CD14-positive monocyte (primary cell): ENCODE measurements around the gene SALL1. TPM values are rescaled to one million over a fixed set of nuclear protein-coding genes. Genes with fewer than 3 reads are reported as not detected.

ENCODE experiments used
- DNase-seq, 3 donors: peaks; one replicate each; pipeline ENCODE4 v3.0.0-alpha.2; 2011 to 2022
- H2AFZ ChIP-seq: 2 replicates; pipeline ENCODE4 v1.6.0; 2012; ENCODE audit warnings: mild to moderate bottlenecking, low read depth, low read length, inconsistent platforms; ENCODE audit not compliant: insufficient read depth, poor library complexity, severe bottlenecking
- H3K27ac ChIP-seq, 2 donors: 1 replicate in 1 of 2; 2 replicates in 1 of 2; pipeline ENCODE4 v1.5.1; 2012 to 2013; ENCODE audit warnings: low read length in 2 of 2, control low read depth in 1 of 2, inconsistent platforms in 1 of 2, low read depth in 1 of 2, mild to moderate bottlenecking in 1 of 2
- H3K27me3 ChIP-seq, 2 donors: one replicate each; pipeline versions ENCODE4 v1.6.0 to v1.6.1; 2011 to 2013; ENCODE audit warnings: low read length in 2 of 2; ENCODE audit not compliant: control insufficient read depth in 2 of 2, insufficient read depth in 2 of 2
- H3K36me3 ChIP-seq, 2 donors: replicated peaks in 1 of 2; 1 replicate in 1 of 2; 2 replicates in 1 of 2; pipeline versions ENCODE4 v1.5.1 to v1.6.1; 2012 to 2013; ENCODE audit warnings: low read length in 2 of 2, control low read depth in 1 of 2, inconsistent platforms in 1 of 2, mild to moderate bottlenecking in 1 of 2; ENCODE audit not compliant: insufficient read depth in 2 of 2, control insufficient read depth in 1 of 2
- H3K4me1 ChIP-seq, 2 donors: 1 replicate in 1 of 2; 2 replicates in 1 of 2; pipeline versions ENCODE4 v1.5.1 to v1.6.1; 2012 to 2013; ENCODE audit warnings: low read length in 2 of 2, control low read depth in 1 of 2, inconsistent platforms in 1 of 2, mild to moderate bottlenecking in 1 of 2, moderate library complexity in 1 of 2; ENCODE audit not compliant: insufficient read depth in 2 of 2, control insufficient read depth in 1 of 2
- H3K4me2 ChIP-seq: replicated peaks from 2 replicates; pipeline ENCODE3; 2012; ENCODE audit warnings: low read length, moderate library complexity, mild to moderate bottlenecking; ENCODE audit not compliant: poor library complexity, severe bottlenecking; ENCODE audit errors: extremely low read depth
- H3K4me3 ChIP-seq, 3 experiments: fragments of 200-600 bp in 1 of 3; sonication (generic) in 1 of 3; replicated peaks in 1 of 3; 1 replicate in 2 of 3; 2 replicates in 1 of 3; pipeline ENCODE4 v1.5.1; 2011 to 2013; ENCODE audit warnings: low read length in 3 of 3, mild to moderate bottlenecking in 3 of 3, control low read depth in 2 of 3, low read depth in 2 of 3, inconsistent platforms in 1 of 3, moderate library complexity in 1 of 3
- H3K79me2 ChIP-seq: 2 replicates; pipeline ENCODE4 v1.6.0; 2012; ENCODE audit warnings: mild to moderate bottlenecking, control low read depth, inconsistent platforms, low read length, moderate library complexity; ENCODE audit not compliant: insufficient read depth
- H3K9ac ChIP-seq: 2 replicates; pipeline ENCODE4 v1.6.0; 2017; ENCODE audit warnings: low read length, mild to moderate bottlenecking; ENCODE audit not compliant: insufficient read depth, poor library complexity, severe bottlenecking
- H3K9me3 ChIP-seq, 2 donors: replicated peaks in 1 of 2; 1 replicate in 1 of 2; 2 replicates in 1 of 2; pipeline versions ENCODE4 v1.5.1 to v1.6.1; 2012 to 2013; ENCODE audit warnings: low read length in 2 of 2, control low read depth in 1 of 2; ENCODE audit not compliant: control insufficient read depth in 1 of 2, insufficient read depth in 1 of 2
- H4K20me1 ChIP-seq: 2 replicates; pipeline ENCODE4 v1.6.0; 2012; ENCODE audit warnings: mild to moderate bottlenecking, low read length, control low read depth, moderate library complexity; ENCODE audit not compliant: insufficient read depth
- H3K27ac Mint-ChIP-seq, 7 donors: one replicate each; pipeline ENCODE4 v1.8.0; 2020; ENCODE audit warnings: mild to moderate bottlenecking in 7 of 7, mixed read lengths in 7 of 7, moderate library complexity in 6 of 7, inconsistent platforms in 2 of 7
- H3K27me3 Mint-ChIP-seq, 3 donors: one replicate each; pipeline ENCODE4 v1.8.0; 2021 to 2022; ENCODE audit warnings: low read depth in 3 of 3, mild to moderate bottlenecking in 3 of 3, mixed read lengths in 3 of 3, moderate library complexity in 3 of 3, inconsistent platforms in 1 of 3
- H3K36me3 Mint-ChIP-seq, 2 donors: one replicate each; pipeline ENCODE4 v1.8.0; 2020; ENCODE audit warnings: mixed read lengths in 2 of 2, inconsistent platforms in 1 of 2, mild to moderate bottlenecking in 1 of 2
- H3K4me1 Mint-ChIP-seq: one replicate; pipeline ENCODE4 v1.8.0; 2020; ENCODE audit warnings: mild to moderate bottlenecking, mixed read lengths
- H3K4me3 Mint-ChIP-seq, 2 donors: one replicate each; pipeline ENCODE4 v1.8.0; 2020; ENCODE audit warnings: mild to moderate bottlenecking in 2 of 2, mixed read lengths in 2 of 2, moderate library complexity in 1 of 2
- H3K9me3 Mint-ChIP-seq, 7 donors: one replicate each; pipeline ENCODE4 v1.8.0; 2020 to 2022; ENCODE audit warnings: mixed read lengths in 7 of 7, mild to moderate bottlenecking in 6 of 7, moderate library complexity in 6 of 7, inconsistent platforms in 2 of 7
- WGBS: methylation state at CpG from one replicate; pipeline ENCODE4 v1.1.5; 2013; ENCODE audit warnings: missing lambda C conversion rate; ENCODE audit not compliant: insufficient coverage; 5-methylcytosine and 5-hydroxymethylcytosine counted together
- intact Hi-C, 2 donors: fragments of 100-400 bp; cut with micrococcal nuclease; formaldehyde crosslinking; loops; one replicate each; pipeline versions ENCODE4 v1.15.0 to v1.15.1; 2023
- polyA plus RNA-seq, 3 donors: library from polyadenylated mRNA; depleted of rRNA in 1 of 3; unstranded in 2 of 3; stranded (reverse) in 1 of 3; fragments of 300-500 nt in 2 of 3; fragments of >200 nt in 1 of 3; fragmentation: Illumina TruSeq in 2 of 3; gene quantifications; 1 replicate in 2 of 3; 2 replicates in 1 of 3; pipeline ENCODE4 v1.2.3, GENCODE V29; 2012 to 2021
- TF ChIP-seq, protein P1 (sequence below): fragments of 200-600 bp; IDR thresholded peaks from one replicate; pipeline ENCODE4 v1.8.0; 2022; ENCODE audit warnings: antibody characterized with exemption, mild to moderate bottlenecking

Gene SALL1
- polyA plus RNA-seq, 3 donors = not detected

DNA sequence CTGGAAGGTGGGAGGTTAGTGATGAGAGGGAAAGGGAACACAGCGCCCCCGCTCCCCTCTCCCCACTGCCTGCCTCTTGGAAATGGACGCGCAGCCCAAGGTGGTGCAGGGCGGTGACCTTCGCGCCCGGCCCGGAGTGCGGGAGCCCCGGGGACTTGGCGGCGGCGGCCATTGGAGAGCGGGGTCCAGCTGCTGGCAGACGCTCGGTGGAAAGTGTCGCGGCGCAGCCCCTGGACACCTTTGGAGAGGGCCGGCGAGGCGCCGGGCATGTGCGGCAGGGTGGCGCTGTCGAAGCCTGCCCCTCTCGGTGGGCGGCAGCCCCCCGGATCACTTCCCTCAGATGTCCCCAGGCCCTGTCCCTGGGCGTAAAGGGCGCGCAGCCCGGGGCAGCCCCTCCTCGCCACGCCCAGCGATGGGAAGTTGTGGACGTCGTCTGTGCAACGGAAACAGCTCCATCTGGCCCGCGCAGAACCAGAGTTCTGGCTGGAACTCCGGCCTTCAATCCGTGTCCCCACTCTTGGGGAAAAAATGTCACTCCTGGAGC lies 16.7 kb downstream of the SALL1 start:
- no peak overlapping the region for H3K27ac Mint-ChIP-seq
- no peak for DNase-seq
- Histone ChIP-seq H2AFZ (no peak overlapping the region), H3K4me3 (no peak overlapping the region), H3K27ac (no peak overlapping the region), H3K9ac (no peak overlapping the region), H3K27me3 (peaks cover 32 to 47% of the 10 kb centered on the region in 2 donors), H3K36me3 (no peaks in the 10 kb centered on the region), H4K20me1 (no peaks in the 10 kb centered on the region), H3K4me1 (no peaks in the 10 kb centered on the region), H3K9me3 (no peaks in the 10 kb centered on the region), H3K79me2 (no peaks in the 10 kb centered on the region), H3K4me2 (no peak overlapping the region)
- no peaks in the 10 kb centered on the region for H3K4me1 Mint-ChIP-seq
- H3K4me3 Mint-ChIP-seq = peak overlapping the region in 1 of 2 donors; percentile 82
- H3K27me3 Mint-ChIP-seq = peaks cover 47 to 56% (median 51%) of the 10 kb centered on the region in 3 donors
- intact Hi-C loops = no loop called here
- H3K36me3 Mint-ChIP-seq = peaks cover 0 to 5% of the 10 kb centered on the region in 2 donors
- TF ChIP-seq, protein P1, sequence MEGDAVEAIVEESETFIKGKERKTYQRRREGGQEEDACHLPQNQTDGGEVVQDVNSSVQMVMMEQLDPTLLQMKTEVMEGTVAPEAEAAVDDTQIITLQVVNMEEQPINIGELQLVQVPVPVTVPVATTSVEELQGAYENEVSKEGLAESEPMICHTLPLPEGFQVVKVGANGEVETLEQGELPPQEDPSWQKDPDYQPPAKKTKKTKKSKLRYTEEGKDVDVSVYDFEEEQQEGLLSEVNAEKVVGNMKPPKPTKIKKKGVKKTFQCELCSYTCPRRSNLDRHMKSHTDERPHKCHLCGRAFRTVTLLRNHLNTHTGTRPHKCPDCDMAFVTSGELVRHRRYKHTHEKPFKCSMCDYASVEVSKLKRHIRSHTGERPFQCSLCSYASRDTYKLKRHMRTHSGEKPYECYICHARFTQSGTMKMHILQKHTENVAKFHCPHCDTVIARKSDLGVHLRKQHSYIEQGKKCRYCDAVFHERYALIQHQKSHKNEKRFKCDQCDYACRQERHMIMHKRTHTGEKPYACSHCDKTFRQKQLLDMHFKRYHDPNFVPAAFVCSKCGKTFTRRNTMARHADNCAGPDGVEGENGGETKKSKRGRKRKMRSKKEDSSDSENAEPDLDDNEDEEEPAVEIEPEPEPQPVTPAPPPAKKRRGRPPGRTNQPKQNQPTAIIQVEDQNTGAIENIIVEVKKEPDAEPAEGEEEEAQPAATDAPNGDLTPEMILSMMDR = no peak
- WGBS = 3% methylated on average over 42 of the region's 44 CpGs
- peaks cover 0 to 5% (median 2%) of the 10 kb centered on the region in 7 donors for H3K9me3 Mint-ChIP-seq

DNA sequence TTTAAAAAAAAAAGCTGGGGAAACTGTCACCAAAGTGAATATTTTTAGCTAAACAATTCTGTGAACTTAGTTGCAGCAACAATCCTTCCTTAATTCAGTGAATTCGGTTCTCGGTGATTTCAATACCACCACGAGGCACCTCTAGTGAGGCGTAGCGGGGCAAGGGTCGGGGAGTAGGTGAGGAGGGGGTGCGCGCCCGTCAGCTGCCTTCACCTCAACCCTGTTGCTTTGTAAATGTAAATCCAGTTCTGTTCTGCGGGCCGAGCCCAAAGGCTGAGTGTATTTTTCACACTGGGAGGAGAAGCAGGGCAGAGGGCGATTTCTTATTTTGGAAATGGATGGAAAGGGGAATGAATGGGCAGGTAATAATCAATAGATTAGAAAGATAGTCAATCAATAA lies 17.4 kb downstream of the SALL1 start:
- H3K36me3 ChIP-seq = no peaks in the 10 kb centered on the region
- no peaks in the 10 kb centered on the region for H3K79me2 ChIP-seq
- intact Hi-C loops = no loop called here
- H3K27me3 Mint-ChIP-seq = peaks cover 47 to 58% (median 51%) of the 10 kb centered on the region in 3 donors
- no peaks in the 10 kb centered on the region for H3K9me3 ChIP-seq
- peaks cover 0 to 5% of the 10 kb centered on the region in 2 donors for H3K36me3 Mint-ChIP-seq
- H3K4me1 ChIP-seq = no peaks in the 10 kb centered on the region
- no peaks in the 10 kb centered on the region for H3K4me1 Mint-ChIP-seq
- H2AFZ ChIP-seq = no peak overlapping the region
- no peak overlapping the region for H3K4me3 ChIP-seq
- no peaks in the 10 kb centered on the region for H4K20me1 ChIP-seq
- no peak overlapping the region for H3K27ac ChIP-seq
- H3K27ac Mint-ChIP-seq = no peak overlapping the region
- H3K4me3 Mint-ChIP-seq = peak overlapping the region in 1 of 2 donors; percentile 82
- TF ChIP-seq, protein P1 = no peak
- WGBS = 7% methylated on average over 3 of the region's 12 CpGs
- H3K27me3 ChIP-seq = peaks cover 32 to 47% of the 10 kb centered on the region in 2 donors
- no peak overlapping the region for H3K4me2 ChIP-seq
- no peak overlapping the region for H3K9ac ChIP-seq
- peaks cover 0 to 5% (median 2%) of the 10 kb centered on the region in 7 donors for H3K9me3 Mint-ChIP-seq
- DNase-seq = no peak
